ENCODE measurements around the gene IL31.
A peak's percentile ranks its signal among the peaks of the same experiment; 100 is the strongest.

The IL31 gene

DNA sequence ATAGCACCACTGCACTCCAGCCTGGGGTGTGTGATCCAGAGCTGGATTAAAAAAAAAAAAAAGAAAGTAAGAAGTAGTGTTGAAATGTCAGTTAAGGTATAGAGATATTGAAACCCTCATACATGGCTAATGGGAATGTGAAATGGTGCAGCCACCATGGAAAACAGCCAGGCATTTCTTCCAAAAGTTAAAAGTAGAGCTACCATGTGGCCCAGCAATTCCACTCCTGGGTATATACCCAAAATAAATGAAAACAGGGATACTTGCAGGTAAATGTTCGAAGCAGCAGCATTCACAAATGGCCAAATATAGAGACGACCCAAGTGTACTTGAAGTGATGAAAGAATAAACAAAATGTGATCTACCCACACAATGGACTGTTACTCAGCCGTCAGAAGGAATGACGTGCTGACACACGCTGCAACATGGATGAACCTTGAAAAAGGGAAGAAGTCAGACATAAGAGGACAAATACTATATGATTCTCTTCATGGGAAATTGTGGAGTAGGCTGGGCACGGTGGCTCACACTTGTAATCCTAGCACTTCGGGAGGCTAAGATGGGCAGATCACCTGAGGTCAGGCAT, 15.2 kb downstream of the IL31 start:
- no peak for DNase-seq

GRCh38 chr12:122155705-122156104, 18.3 kb downstream of the IL31 start:
- DNase-seq: no peak

DNA sequence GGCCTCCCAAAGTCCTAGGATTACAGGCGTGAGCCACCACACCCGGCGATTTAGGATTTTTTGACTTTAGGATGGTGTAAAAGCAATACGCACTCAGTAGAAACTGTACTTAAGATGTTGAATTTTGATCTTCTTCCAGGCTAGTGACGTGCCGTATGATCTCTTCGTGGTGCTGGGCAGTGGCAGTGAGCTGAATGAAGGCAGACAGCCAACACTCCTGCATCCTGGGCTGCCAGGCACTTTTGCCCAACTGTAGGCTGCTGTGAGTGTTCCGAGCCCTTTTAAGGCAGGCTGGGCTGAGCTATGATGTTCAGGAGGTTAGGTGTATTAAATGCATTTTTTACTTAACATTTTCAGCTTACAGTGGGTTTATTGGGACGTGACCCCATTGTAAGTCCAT, 21.3 kb downstream of the IL31 start:
- DNase-seq: no peak

DNA sequence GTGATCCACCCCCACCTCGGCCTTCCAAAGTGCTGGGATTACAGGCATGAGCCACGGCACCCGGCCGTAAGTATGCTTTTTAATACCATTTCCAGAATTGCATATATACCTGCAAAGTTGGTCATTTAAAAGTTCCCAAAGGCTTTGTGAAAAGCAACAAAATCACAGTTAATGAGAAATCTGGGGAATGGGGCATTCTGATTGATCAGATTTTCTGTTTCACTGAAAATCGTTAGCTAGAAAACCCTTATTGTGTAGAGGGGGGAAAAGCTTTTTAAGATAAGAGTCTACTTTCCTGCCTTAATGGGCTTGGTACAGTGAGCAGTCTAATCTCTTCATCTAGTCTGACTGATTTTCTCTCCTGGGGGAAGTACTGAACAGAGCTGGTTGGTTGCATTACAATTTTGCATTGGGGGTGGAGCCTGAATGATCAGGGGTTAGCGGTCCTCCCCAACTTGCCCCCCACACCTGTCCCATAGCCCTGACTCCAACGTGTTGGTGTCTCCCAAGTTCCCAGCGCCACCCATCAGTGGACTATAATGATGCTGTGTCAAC, 23.8 kb downstream of the IL31 start:
- DNase-seq: no peak

DNA sequence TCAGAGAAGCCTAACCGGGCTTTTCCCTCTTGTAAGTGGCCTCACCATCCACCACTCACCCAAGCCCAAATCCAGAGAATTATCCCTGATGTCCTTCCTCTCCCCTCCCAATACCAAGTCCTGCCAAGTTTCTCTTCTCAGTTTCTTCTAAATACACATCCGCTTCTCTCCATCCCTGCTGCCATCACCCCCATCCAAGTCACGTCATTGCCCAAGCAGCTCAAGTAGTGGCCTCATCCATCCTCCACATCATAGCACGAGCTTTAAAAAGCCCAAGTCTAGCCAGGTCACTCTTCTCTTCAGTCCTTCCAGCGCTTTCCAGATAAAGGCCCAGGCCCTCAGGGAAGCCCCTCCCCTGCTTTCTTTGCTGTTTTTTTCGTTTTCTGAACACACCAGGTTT, 25.4 kb downstream of the IL31 start:
- DNase-seq: no peak

- DNase-seq: no peak
Measured at GRCh38 chr12:122147514-122148290, 26.3 kb downstream of the IL31 start.

GRCh38 chr12:122145505-122146330, 28.3 kb downstream of the IL31 start:
- no peak for DNase-seq

DNA sequence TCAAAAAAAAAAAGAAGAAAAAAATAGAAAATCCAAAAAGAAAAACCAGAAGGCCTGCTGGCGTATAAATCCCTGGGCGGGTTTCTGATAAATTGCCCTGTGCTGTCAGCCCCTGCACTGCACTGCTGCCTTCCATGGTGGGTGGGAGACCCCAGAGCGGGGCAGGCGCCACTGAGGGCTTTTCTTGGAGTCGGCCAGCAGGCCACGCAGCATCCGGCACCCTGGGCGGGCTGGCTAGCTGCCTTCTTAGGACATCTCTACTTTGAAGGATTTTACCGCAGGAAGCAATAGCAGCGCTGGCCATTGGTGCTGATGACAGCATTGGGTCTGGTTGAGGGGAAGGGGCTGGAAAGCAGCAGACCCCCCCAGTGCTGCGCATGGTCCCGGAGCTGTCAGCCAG, 29.1 kb downstream of the IL31 start:
- DNase-seq: no peak

DNA sequence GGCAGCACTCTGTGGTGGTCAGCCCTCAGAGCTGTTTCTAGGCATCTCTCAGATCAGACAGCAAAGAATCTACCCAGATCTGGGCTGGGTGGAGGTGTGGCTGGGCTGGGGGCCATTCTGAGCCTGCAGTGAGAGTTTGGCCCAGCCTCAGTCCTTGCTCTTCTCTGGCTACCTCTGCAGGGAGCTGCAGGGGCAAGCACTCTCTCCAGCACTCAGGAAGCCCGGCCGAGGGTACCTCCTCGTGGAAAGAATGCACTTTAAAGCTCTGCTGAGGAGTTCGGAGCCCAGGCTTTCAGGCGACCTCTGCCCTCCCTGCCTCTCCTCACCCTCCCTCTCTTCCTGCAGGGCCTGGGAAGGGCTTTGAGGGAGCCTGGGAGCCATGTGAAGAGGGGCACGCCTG, 31.2 kb downstream of the IL31 start:
- no peak for DNase-seq

GRCh38 chr12:122141911-122142725, 31.9 kb downstream of the IL31 start:
- no peak for DNase-seq

DNA sequence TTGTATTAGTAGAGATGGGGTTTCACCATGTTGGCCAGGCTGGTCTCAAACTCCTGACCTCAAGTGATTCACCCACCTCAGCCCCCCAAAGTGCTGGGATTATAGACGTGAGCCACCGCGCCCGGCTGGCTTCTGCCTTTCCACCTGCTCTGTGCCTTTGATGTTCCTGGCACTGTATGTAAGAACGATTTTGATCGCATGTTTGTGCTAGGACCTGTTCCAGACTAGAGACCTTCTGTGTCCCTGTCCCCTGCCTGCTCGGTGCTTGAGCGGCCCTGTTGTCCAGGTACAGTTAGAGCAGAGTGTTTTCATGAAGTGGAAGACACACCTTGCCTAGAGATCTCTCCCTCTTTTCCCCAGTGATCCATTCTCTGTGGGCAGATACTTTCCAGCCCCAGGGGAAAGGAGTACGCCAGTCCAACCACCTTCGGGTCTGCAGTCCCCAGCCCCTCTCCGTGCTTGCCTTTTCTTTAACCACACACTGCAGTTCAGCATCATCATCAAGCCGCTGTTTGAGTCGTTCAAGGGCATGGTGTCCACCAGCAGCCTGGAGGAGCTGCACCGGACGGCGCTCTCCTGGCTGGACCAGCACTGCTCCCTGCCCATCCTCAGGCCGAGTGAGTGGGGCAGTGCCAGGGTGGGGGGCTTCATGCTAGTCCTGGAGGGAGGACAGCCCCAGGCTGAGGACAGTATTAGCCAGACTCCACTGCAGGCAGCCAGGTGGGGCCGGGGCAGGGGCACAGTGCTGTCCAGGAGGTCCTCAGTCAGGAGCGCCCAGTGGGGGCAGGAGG, 33.4 kb downstream of the IL31 start:
- DNase-seq: no peak

- DNase-seq: no peak
Measured at GRCh38 chr12:122139941-122140340, 34.1 kb downstream of the IL31 start.

- DNase-seq: no peak
Measured at GRCh38 chr12:122139266-122139665, 34.8 kb downstream of the IL31 start.

DNA sequence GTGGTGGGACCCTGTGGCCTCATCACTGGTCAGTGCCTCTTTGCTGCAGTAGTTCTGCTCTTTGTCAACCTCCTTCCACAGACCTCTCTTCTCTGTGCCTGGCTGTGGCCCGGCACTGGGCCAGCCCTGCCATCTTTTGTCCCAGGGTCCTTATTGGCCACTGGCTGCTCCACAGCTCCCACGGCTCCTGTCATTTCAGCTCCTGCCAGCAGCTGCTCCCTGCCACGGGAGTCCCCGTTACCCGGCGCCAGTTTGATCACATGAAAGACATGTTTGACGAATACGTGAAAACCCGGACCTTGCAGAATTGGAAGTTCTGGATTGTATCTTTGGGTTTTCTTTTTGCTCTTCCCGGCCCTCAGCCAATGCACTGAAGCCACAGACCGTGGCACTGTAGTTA, 35.4 kb downstream of the IL31 start:
- DNase-seq: peak in 12 of 51 donors; percentile 6 to 32 (median 15)

GRCh38 chr12:122138181-122138580, 35.8 kb downstream of the IL31 start:
- no peak for DNase-seq

- no peak for DNase-seq
Measured at GRCh38 chr12:122137681-122138080, 36.3 kb downstream of the IL31 start.

GRCh38 chr12:122137229-122137628, 36.8 kb downstream of the IL31 start:
- no peak for DNase-seq

DNA sequence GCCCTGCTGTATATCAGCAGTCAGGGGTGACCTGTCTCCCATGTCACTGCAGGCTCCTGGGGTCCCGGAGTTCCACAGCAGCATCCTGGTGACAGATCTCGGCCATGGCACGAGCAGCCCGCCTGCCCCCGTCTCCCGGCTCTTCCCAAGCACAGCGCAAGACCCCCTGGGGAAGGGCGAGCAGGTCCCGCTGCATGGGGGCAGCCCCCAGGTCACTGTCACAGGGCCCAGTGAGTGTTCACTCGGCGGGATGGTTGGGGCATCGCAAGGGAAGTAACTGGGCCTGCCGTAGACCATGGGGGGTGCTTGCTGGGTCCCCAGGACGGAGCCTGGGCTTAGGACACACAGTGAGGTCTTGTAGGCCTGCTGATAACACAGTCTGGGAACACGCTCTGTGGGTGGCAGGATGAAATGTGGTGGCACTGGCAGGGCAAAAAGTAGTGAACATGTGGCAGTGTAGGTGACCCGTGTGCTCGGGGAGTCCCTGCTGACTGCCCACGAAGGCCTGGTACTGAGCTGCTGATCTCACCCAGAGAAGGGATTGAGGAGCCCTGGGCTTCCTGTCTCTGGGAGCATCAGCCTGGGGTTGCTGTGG, 38.5 kb downstream of the IL31 start:
- no peak for DNase-seq

DNA sequence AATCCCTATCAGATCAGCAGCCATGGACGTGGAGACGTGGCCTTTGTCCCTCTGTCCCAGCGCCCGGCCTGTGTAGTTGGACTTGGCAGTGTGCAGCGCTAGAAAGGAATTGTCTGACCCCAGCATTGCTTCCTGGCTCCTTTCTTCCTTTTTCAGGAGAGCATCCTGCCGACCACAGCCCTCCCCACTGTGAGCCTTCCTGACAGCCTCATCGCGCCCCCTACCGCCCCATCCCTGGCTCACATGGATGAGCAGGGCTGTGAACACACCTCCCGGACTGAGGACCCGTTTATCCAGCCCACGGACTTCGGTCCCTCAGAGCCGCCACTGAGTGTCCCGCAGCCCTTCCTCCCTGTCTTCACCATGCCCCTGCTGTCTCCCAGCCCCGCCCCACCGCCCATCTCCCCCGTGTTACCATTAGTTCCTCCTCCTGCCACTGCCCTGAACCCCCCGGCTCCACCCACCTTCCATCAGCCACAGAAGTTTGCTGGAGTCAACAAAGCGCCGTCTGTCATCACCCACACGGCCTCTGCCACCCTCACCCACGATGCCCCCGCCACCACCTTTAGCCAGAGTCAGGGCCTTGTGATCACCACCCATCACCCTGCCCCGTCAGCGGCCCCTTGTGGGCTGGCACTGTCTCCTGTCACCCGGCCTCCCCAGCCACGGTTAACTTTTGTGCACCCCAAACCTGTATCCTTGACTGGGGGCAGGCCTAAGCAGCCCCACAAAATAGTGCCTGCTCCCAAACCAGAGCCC, 40.6 kb downstream of the IL31 start:
- no peak for DNase-seq

All from hypothalamus (tissue), 51 donors.